HG03159 (cell line): ENCODE data around the gene DRG2.

ENCODE experiments used
- ATAC-seq: cut with Tn5 transposase; IDR thresholded peaks from one replicate; pipeline ENCODE4 v1.9.1; 2021; ENCODE audit warnings: mild to moderate bottlenecking, moderate library complexity; ENCODE audit not compliant: unreplicated experiment

DRG2 gene

GRCh38 chr17:18142417-18142816, 54.7 kb downstream of the DRG2 start:
- ATAC-seq = no peak

GRCh38 chr17:18143044-18143936, 55.5 kb downstream of the DRG2 start:
- ATAC-seq = no peak

GRCh38 chr17:18144261-18144660, 56.5 kb downstream of the DRG2 start:
- ATAC-seq = no peak

- ATAC-seq = no peak
Observed at GRCh38 chr17:18144855-18145254, 57.1 kb downstream of the DRG2 start.

- no peak for ATAC-seq
Observed at GRCh38 chr17:18145811-18146210, 58.1 kb downstream of the DRG2 start.

GRCh38 chr17:18146259-18146658, 58.5 kb downstream of the DRG2 start:
- no peak for ATAC-seq

- ATAC-seq = no peak
Observed at GRCh38 chr17:18146980-18147379, 59.2 kb downstream of the DRG2 start.

- ATAC-seq = no peak
Observed at GRCh38 chr17:18148586-18148985, 60.8 kb downstream of the DRG2 start.

GRCh38 chr17:18151290-18151689, 63.5 kb downstream of the DRG2 start:
- no peak for ATAC-seq

- no peak for ATAC-seq
Observed at GRCh38 chr17:18155179-18155578, 67.4 kb downstream of the DRG2 start.

- ATAC-seq = no peak
Observed at GRCh38 chr17:18156171-18156975, 68.6 kb downstream of the DRG2 start.

GRCh38 chr17:18156976-18157280, 69.2 kb downstream of the DRG2 start:
- no peak for ATAC-seq
